OCI-LY1 (cell line): ENCODE measurements around the gene SLC37A4.

Experiments used
- EZH2 ChIP-seq: fragments of 200-600 bp; sonication (generic), shearing (Covaris generic); IDR thresholded peaks from 2 replicates; pipeline ENCODE4 v1.8.0; 2017; ENCODE audit warnings: borderline replicate concordance, mixed run types, mild to moderate bottlenecking, antibody characterized with exemption, low read length, moderate library complexity, mixed read lengths
- TF ChIP-seq, protein P1 (sequence below): fragments of 200-600 bp; sonication (generic), shearing (Covaris generic); IDR thresholded peaks from 2 replicates; pipeline ENCODE4 v1.5.1; 2017; ENCODE audit warnings: mild to moderate bottlenecking, antibody characterized with exemption, low read length, moderate library complexity, mixed read lengths

DNA sequence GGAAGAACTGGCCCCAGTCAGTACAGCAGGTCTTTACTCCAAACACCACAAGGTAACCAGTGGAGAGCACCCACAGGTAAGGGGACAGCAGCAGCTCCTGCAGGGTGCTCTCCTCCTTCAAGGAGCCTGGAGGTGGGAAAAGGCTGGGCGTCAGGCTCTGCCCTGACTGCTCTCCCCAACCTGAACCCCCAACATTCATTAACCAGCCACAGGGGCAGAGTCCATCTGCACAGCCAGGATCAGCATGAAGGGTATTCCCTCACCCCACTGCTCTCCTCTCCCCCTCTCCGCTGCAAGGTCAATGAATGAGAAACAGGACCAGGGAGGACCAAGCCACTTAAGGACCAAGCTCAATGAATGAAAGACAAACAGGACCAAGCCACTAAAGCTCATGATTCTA lies 3.7 kb downstream of the SLC37A4 start:
- TF ChIP-seq, protein P1, sequence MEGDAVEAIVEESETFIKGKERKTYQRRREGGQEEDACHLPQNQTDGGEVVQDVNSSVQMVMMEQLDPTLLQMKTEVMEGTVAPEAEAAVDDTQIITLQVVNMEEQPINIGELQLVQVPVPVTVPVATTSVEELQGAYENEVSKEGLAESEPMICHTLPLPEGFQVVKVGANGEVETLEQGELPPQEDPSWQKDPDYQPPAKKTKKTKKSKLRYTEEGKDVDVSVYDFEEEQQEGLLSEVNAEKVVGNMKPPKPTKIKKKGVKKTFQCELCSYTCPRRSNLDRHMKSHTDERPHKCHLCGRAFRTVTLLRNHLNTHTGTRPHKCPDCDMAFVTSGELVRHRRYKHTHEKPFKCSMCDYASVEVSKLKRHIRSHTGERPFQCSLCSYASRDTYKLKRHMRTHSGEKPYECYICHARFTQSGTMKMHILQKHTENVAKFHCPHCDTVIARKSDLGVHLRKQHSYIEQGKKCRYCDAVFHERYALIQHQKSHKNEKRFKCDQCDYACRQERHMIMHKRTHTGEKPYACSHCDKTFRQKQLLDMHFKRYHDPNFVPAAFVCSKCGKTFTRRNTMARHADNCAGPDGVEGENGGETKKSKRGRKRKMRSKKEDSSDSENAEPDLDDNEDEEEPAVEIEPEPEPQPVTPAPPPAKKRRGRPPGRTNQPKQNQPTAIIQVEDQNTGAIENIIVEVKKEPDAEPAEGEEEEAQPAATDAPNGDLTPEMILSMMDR = no peak
- no peak for TF ChIP-seq EZH2
